ENCODE results near the gene C2CD4D.
A peak's percentile ranks its signal among the peaks of the same experiment; 100 is the strongest.

Gene C2CD4D

DNA sequence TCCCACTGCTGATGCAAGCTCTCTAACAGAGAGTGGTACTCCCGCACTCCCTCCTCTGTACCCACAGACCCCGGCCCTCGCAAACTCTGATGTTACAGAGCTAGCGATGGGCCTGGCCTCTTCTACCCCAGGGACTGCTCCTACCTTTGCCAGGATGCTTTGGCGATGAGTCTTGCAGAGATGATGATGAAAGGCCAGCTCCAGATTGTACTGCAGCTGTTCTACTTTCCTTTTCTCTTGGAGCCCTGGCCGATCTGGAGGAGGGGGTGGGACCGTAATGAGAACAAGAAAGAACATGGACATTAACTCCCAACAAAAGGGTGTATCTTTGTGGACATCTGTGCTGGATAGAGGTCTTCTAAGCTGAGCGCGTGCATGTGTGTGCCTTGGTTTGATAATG lies 28.4 kb downstream of the C2CD4D start:
- DNase-seq: no peak

DNA sequence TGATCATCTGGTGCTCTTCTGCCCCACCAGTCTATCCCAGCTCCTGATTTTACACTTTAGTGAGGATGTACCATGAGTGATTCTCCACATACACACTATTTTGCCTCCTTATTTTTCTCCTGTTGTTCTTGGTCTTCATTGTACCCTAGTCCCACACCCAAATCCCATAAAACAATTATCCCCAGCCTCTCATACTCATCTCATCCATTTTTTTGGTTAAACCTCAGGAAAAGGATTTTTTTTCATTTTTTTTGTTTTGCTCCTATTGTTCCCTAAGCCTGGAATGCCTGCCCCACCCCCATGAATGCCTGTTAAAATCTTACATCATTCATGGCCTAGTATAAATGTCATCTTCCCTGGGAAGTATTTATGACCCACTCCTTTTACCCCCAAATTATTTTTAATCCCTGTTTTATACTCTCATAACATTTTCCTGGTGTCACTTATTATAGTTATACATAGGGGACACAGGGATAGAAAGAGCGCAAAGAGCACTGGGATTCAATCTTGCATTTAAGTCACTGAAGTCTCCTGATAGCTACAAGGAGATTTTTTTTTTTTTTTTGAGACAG lies 29.5 kb downstream of the C2CD4D start:
- no peak for DNase-seq

DNA sequence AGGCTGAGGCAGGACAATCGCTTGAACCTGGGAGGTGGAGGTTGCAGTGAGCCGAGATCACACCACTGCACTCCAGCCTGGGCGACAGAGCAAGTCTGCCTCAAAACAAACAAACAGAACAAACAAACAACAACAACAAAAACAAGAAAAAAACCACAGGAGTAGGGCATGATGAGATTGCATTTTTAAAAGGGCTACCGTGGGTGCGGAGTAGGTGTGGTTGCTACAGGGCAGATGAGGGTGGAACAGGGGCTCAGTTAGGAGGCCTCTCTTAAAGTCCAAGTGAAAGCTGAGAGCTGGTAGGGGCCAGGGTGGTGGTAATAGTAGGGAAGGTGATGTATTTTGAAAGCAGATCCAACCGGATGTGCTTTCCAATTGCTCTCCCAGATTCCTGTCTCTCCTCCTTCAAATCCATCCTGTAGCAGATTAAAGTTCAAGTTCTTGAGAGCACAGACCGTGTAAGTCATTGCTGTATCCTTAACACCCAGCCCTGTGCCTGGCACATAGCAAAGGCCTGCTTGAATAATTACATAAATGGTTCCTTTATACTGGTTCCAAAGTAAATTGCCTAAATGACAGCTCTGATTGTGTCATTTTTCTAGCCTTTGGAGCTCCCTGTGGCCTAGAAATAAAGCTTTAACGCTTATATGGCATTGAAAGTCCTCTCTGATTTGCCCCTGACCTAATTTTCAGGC lies 30.2 kb downstream of the C2CD4D start:
- DNase-seq: no peak

DNA sequence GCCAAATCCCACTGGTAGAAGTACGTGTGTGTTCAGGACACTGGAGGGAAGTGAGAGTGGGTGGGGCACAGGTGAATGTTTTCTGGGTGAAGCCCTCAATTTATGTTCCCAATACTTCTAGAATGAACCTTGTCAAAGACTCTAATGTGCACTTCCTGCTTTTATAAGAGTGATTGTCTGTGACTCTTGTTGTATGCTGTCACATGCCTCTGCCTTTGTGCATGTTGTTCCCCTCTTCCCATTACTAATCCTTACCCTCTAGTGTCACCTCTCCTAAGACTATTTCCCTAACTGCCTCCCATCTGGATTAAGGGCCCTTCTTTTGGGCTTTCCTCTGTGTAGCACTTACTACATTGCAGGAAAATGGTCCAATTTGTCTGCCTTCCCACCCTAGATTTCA lies 31.9 kb downstream of the C2CD4D start:
- no peak for DNase-seq

GRCh38 chr1:151807131-151807530 lies 32.5 kb downstream of the C2CD4D start:
- no peak for DNase-seq

DNA sequence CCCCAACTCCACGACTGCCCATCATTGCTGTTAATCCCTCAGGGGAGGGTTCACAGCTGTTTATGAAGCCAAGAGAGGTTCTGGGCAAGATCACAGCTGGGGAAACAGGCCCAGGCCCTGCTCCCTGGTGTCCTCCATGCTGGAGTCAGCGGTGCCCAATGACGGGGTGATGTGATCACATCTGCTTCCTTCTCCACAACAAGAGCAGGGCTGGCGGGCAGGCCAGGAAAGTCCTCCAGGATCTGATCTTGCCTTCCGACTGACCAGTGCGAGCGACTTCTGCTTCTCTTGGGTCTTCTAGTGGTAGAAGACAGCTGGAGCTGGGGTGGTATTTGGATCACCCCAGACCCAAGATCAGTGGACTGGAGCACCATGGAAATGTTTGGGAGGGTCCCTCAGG lies 33.5 kb downstream of the C2CD4D start:
- no peak for DNase-seq

GRCh38 chr1:151805066-151805820 lies 34.4 kb downstream of the C2CD4D start, which contains the start of gene LINGO4:
Gene LINGO4 (minus strand): TSS chr1:151805419. CDS start chr1:151802704, 2,715 bp downstream.
- no peak for DNase-seq

- no peak for DNase-seq
These were observed 35.7 kb downstream of the C2CD4D start for GRCh38 chr1:151803915-151804314.

DNA sequence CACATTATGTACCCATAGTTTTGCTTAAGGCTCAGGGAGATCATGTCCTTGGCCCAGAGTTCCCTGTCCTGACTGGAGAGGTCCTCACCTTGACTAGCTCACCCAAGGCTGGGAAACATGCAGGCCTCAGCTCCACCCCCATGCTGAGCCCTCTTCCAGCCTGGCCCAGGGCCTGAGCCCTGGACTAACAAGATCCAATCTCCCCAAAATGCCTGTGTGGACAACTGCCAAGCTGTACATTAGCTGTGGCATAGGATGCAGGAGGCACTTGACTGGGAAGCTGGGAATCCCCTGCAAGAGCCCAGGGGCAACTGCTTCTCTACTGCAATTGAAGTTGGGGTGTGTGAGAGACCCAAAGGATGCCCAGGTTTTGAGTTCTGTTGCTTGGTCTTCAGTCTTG lies 36.5 kb downstream of the C2CD4D start:
- DNase-seq: no peak

GRCh38 chr1:151802372-151802771 lies 37.2 kb downstream of the C2CD4D start:
- no peak for DNase-seq

DNA sequence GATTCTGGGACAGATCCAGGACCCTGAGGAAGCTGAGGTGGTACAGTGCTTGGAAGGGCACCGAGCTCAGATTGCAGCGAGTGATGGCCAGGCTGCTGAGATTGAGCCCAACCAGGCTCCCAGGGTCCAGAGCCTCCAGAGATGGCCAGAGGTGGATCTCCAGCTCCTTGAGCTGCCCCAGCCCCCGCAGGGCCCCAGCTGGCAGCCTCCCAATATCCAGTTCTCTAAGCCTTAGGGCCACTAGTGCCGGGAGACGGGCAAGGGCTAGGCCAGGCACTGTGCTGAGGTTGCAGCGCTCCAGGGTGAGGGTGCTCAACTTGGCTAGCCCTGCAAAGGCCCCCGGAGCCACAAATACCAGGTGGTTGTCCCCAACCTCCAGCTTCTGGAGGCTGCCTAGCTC lies 37.8 kb downstream of the C2CD4D start:
- DNase-seq: no peak

DNA sequence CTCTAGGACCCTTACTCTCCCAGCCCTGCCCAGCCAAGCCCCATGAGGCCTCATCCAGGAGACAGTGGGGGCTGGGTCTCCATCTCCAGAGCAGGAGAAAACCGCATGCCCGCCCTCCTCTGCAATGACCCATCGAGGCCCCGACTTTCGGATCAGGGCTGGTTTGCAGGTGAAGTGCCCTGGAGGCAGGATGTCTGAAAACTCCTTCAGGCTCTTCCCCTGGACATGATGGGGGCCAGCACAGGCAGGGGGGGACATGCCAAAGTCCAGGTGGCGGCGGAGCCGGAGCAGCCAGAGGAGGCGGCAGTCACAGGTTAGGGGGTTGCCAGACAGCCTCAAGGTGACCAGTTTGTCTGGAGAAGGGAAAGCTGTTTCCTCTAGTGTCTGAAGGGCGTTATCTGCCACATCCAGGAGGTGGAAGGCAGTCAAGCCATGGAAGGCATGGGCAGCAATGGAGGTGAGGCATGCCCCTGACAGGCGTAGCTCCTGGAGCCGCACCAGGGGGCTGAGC lies 38.3 kb downstream of the C2CD4D start:
- DNase-seq: no peak

GRCh38 chr1:151800830-151801229 lies 38.8 kb downstream of the C2CD4D start:
- DNase-seq: no peak

DNA sequence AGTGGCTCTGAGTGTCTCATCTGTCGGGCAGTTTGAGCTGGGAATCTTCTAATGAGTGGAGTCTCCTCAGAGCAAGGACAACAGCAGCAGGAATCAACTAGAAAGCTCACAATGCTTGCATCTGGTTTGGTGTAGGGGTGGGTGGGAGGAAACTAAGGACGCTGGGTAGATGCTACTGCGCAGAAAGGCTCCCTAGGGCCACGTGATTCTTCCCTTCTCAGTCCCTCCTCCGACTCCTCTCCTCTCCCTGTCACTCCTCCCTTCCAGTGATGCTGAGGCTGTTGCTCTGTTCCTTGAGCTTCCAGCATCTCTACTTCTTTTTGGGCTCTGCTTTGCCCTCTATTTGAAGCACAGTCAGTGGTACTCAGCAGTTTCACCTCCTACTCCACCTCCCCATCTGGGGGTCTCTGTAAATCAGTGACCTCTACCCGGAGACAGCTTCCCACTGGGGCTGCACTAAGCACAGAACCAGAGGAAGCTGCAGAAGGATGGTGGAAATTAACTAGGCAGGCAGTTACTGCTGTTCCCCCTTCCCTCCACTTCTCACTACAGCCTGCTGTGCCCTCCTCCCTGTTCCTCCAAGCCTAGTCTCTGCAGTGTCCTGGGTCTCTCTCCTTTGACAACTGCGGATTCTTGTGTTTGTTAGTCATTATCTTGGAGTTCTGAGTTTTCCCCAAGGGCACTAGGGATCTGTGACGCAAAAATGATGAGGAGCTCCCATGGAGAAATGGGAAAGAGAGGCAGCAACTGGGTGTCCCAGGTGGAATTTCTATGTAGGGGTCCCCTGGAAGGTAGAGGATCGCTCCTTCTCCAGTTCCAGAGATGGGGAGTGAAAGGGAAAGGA lies 40.2 kb downstream of the C2CD4D start:
- DNase-seq: no peak

GRCh38 chr1:151798571-151798970 lies 41.0 kb downstream of the C2CD4D start:
- no peak for DNase-seq

DNA sequence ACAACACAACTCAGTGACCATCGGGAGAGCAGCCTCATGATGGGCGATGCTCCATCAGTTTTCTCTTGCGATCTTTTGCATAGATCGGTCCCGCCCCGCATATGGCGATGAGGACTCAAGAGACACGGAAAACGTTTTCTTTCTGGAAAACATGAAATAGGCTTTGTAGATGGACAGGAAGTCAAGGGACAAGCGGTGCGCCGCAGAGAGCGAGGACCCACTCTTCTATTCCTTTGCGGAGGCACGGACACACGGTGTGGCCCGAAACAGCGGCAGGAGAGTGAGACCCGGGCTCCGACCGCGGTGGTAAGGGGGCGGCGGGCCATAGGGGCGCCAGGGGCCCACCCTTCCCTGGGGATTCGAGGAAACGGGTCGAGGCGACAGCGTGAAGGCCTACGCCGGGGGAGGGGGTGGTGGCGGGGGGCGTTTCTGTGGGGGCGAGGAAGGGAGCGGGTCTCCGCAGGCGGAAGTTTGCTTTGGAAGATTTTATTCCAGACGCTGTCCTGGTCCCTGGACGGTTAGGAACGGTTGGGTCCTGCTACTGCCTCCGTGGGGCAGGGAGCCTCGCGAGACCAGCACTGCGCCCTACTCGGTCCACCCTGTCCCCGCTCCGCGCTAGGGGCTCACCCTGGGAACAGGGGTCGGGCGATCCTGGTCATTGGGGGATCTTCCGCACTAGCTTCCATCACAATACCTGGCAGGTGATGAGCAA lies 48.5 kb downstream of the C2CD4D start:
- DNase-seq: no peak

DNA sequence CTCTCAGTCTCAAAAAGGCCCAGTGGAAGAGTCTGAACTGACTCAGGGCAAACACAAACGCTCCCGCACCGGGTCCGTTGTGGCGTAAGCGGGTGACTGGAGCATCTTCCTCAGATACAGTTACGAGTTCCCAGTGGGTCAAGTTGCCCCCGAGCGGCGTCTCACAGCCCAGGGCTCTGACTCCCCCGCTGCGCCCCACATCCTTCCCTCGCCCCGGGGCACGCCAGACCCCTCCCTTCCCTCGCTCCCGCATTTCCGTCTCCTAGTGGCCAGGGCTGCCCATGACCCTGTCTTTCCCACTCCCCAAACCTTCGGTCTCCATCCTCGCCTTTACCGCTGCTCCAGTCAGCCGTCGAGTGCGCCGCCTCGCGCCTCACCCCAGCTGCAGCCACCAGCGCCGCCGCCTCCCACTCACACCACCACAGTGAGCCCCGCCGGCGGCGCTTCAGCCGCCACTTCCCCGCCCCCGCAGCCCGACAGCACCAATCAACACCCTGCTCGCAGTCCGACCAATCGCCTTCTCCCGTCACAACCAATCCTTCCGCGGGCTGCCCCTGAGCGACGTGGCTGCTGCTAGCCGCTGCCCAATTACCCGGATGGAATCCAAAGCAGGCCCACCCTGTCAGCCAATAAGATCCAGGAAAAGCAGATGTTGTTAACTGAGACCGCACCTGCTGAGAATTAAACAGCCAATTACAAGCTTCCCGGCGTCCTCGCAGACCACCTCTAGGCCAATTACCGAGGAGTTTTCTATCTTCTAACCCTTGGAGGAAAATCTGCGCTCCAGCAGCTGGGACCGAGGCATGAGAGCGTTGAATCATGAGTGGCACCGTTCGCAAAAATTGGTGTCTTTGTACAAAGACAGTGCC lies 49.3 kb downstream of the C2CD4D start, which contains the start of gene TDRKH:
TDRKH (minus strand) TSS at position 430 of the 869 bp plus-strand sequence. CDS start 7,478 bp downstream, outside the sequence.
- peak; percentile 87 for DNase-seq

Data from HCEC 1CT (cell line).